Natural killer cell treated with Interleukin-12 subunit alpha and Interleukin-12 subunit beta and Interleukin-15 and Interleukin-18, amount 100 ng/mL, for 72 hours (primary cell): ENCODE measurements around the gene PPIB. TPM values are rescaled to one million over a fixed set of nuclear protein-coding genes. Genes with fewer than 3 reads are reported as not detected.
"Not testable (repeated sequence)": the region's sequence is repeated elsewhere in the genome, so short reads cannot be mapped to it uniquely, and the experiment has no call there.

ENCODE experiments used
- ATAC-seq, 2 donors: fragments of 150-1000 bp; cut with Tn5 transposase in 1 of 2; sonication (Bioruptor Pico), chemical (Tn5 transposase) in 1 of 2; 2 replicates each; pipeline ENCODE4 v1.10.0; 2021
- DNase-seq: peaks from one replicate; pipeline ENCODE4 v3.0.0; 2022; ENCODE audit warnings: low spot score
- H3K27ac Mint-ChIP-seq, 2 donors: 1 replicate in 1 of 2; 2 replicates in 1 of 2; pipeline ENCODE4 v1.8.0; 2022; ENCODE audit warnings: mixed read lengths in 2 of 2, mild to moderate bottlenecking in 1 of 2, moderate library complexity in 1 of 2
- H3K27me3 Mint-ChIP-seq, 2 donors: 1 replicate in 1 of 2; 2 replicates in 1 of 2; pipeline ENCODE4 v1.8.0; 2022; ENCODE audit warnings: mixed read lengths in 2 of 2
- H3K36me3 Mint-ChIP-seq: one replicate; pipeline ENCODE4 v1.8.0; 2022; ENCODE audit warnings: mixed read lengths
- H3K4me1 Mint-ChIP-seq, 2 donors: 1 replicate in 1 of 2; 2 replicates in 1 of 2; pipeline ENCODE4 v1.8.0; 2022; ENCODE audit warnings: low read depth in 2 of 2, mixed read lengths in 2 of 2, mild to moderate bottlenecking in 1 of 2
- H3K4me3 Mint-ChIP-seq: one replicate; pipeline ENCODE4 v1.8.0; 2022; ENCODE audit warnings: mixed read lengths
- H3K9me3 Mint-ChIP-seq: 2 replicates; pipeline ENCODE4 v1.8.0; 2022; ENCODE audit warnings: mixed read lengths
- total RNA-seq, 2 donors: library from RNA; stranded (reverse); gene quantifications; one replicate each; pipeline ENCODE4 v1.2.3, GENCODE V29; 2022

Gene PPIB
- total RNA-seq, 2 donors from 2014 or later, result 490 to 530 TPM

- H3K27me3 Mint-ChIP-seq, result no peaks in the 10 kb centered on the region
- H3K36me3 Mint-ChIP-seq, result peaks cover 16% of the 10 kb centered on the region
- DNase-seq (no peak), ATAC-seq (no peak)
- no peaks in the 10 kb centered on the region for H3K9me3 Mint-ChIP-seq
- peaks cover 7 to 9% of the 10 kb centered on the region in 2 donors for H3K4me1 Mint-ChIP-seq
- H3K4me3 Mint-ChIP-seq, result no peak overlapping the region
- no peak overlapping the region for H3K27ac Mint-ChIP-seq
Observed at GRCh38 chr15:64121614-64122013, 41.2 kb downstream of the PPIB start.

GRCh38 chr15:64120322-64120721 lies 42.5 kb downstream of the PPIB start:
- H3K4me1 Mint-ChIP-seq, H3K27me3 Mint-ChIP-seq, H3K4me3 Mint-ChIP-seq, H3K9me3 Mint-ChIP-seq, DNase-seq, ATAC-seq, H3K27ac Mint-ChIP-seq: not testable (repeated sequence)
- peaks cover 16% of the 10 kb centered on the region for H3K36me3 Mint-ChIP-seq

DNA sequence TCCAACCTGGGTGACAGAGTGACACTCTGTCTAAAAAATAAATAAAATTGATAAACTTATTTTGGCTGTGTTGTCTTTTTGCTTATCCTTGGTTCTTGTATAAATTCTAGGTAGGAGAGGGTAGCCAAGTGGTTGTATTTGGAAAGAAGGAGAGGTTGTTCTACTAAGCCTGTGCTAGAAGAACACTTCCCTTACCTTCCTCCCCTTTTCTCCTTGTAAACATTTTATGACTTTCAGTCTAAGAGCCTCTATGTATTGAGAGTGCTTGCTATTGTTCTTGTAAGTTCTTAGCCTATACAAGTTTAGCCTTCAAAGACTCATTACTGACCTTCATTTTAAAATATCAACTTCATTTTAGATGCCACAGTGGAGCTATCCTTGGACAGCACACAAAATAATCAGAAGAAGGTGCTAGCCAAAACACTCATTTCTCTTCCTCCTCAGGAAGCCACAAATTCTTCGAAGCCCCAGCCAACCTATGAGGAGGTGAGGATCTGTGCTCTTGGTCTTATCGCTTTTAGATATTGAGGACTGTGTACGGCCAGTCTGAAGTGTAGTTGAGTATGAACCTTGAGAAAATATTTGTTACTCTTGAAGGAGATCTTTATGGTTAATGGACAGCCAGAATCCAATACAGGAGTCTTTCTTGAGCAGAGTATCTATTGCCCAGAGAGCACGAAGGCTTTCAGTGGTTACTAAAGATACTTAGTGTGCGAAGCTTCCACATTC lies 44.9 kb downstream of the PPIB start:
- H3K36me3 Mint-ChIP-seq, result peaks cover 31% of the 10 kb centered on the region
- no peak overlapping the region for H3K27ac Mint-ChIP-seq
- H3K4me3 Mint-ChIP-seq, result no peak overlapping the region
- peak in 1 of 2 donors; percentile 33 for ATAC-seq
- no peak for DNase-seq
- H3K4me1 Mint-ChIP-seq, result peaks cover 9% of the 10 kb centered on the region in 2 donors
- no peaks in the 10 kb centered on the region for H3K27me3 Mint-ChIP-seq
- no peaks in the 10 kb centered on the region for H3K9me3 Mint-ChIP-seq

DNA sequence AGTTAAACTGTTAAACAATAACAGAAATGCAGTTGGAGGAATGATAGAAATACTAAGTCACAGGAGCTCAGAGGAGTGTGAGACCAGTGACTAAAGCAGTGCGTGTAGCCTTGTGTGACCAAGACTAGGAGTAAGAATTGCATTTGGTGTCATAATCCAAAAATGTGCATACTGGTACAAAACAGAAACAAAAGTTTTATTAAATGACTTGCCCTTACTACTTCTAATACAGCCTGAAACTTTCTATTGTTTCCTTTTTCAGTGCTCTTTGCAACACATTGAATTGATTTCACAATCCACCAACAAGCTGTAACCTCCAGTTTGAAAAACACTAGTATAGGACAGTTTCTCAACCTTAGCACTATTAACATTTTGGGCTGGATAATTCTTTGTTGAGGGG lies 49.9 kb downstream of the PPIB start:
- Mint-ChIP-seq H3K36me3 (peaks cover 23% of the 10 kb centered on the region), H3K4me1 (peaks cover 34 to 35% of the 10 kb centered on the region in 2 donors), H3K27ac (peak overlapping the region; percentile 2 to 62), H3K27me3 (no peaks in the 10 kb centered on the region), H3K9me3 (no peaks in the 10 kb centered on the region), H3K4me3 (no peak overlapping the region)
- DNase-seq (no peak), ATAC-seq (peak; percentile 73 to 79)

DNA sequence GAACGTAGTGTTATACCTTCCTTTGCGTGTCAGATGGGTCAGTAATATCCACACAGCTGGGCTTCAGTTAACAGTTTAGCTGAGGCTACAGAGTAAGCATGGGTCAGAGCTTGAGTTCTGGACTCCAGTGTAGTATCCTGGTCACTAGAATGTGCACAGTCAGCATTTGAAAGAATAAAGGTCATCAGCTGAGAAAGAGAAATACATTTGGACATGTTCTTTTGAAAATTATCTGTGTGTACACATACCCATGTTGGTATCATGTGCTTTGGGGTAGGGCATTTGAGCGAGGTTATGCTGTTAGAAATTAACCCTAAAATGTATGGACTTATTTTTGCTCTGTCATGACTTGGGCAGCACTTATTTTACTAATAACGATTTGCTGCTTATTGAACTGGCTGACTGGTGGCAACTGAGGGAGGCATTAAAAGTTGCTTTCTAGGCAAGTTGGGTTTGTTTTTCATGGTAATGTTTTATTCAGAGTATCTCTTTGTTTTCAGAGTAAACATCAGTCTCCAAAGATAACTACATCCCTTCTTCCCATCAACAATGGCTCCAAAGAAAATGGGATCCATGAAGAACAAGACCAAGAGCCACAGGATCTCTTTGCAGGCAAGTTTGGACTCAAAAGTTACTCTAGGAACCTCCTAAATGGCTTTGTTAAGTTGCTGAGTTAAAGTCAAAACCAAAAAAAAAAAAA lies 50.6 kb downstream of the PPIB start:
- Mint-ChIP-seq H3K27ac (peak overlapping the region; percentile 2 to 62), H3K36me3 (peaks cover 21% of the 10 kb centered on the region), H3K4me3 (no peak overlapping the region), H3K4me1 (peaks cover 31% of the 10 kb centered on the region in 2 donors), H3K27me3 (no peaks in the 10 kb centered on the region), H3K9me3 (no peaks in the 10 kb centered on the region)
- ATAC-seq (no peak), DNase-seq (no peak)

DNA sequence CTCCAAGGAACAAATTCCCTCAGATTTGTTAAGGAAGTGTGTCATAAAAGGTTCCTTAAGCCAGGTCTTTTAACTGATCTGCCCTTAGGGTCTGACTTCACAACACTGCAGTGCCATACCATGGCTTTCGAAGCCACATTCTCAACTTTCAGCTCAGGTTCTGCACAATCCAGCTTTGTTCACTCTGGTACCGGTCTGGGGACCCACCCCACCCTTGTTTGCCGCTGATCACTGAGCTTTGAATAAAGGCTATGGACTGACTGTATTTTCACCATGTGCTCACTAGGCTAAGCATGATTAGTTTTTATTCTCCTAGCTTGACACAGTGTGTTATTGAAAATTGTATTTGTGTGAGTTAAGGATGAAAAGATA lies 51.2 kb downstream of the PPIB start:
- H3K4me3 Mint-ChIP-seq, result no peak overlapping the region
- H3K27me3 Mint-ChIP-seq, result no peaks in the 10 kb centered on the region
- H3K36me3 Mint-ChIP-seq, result peaks cover 21% of the 10 kb centered on the region
- DNase-seq (no peak), ATAC-seq (no peak)
- peak overlapping the region; percentile 2 to 62 for H3K27ac Mint-ChIP-seq
- peaks cover 36% of the 10 kb centered on the region in 2 donors for H3K4me1 Mint-ChIP-seq
- H3K9me3 Mint-ChIP-seq, result no peaks in the 10 kb centered on the region

DNA sequence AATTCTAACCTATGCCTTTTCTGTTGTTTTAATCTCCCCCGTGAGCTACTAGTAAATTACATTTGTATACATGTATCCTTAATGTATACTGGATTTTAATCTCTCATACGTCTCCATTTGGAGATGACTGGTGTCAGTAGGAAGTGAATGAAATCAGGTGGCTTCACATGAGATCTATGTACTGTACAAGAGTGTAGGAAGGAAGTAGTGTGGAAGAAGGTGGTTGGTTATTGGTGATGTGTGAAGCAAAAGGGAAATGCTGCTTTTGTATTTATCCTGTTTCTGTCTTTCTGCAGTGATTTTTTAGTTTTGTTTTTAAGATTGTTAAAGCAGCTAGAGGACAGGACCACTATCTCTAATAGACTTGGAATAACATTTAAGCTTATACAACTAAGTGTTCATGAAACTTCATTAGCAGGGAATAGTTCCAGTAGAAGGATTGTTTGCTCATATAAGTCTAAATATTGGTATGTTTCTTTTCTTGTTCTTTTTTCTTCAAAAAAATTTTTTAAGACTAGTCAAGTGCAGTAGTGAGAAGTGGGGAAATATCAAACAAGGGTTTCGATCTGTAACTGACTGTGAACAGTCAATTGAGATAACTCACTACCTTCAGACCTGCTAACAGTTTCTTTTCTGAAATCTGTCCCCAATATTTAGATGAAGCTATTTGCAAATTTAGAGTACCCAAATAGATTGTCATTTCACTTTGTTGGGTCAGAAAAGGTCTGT lies 51.7 kb downstream of the PPIB start:
- Mint-ChIP-seq H3K36me3 (peaks cover 21% of the 10 kb centered on the region), H3K4me1 (peaks cover 41 to 42% of the 10 kb centered on the region in 2 donors), H3K9me3 (no peaks in the 10 kb centered on the region), H3K4me3 (peak overlapping the region; percentile 38), H3K27ac (peak overlapping the region; percentile 63 to 64), H3K27me3 (no peaks in the 10 kb centered on the region)
- peak in 1 of 2 donors; percentile 68 for ATAC-seq
- DNase-seq, result no peak

DNA sequence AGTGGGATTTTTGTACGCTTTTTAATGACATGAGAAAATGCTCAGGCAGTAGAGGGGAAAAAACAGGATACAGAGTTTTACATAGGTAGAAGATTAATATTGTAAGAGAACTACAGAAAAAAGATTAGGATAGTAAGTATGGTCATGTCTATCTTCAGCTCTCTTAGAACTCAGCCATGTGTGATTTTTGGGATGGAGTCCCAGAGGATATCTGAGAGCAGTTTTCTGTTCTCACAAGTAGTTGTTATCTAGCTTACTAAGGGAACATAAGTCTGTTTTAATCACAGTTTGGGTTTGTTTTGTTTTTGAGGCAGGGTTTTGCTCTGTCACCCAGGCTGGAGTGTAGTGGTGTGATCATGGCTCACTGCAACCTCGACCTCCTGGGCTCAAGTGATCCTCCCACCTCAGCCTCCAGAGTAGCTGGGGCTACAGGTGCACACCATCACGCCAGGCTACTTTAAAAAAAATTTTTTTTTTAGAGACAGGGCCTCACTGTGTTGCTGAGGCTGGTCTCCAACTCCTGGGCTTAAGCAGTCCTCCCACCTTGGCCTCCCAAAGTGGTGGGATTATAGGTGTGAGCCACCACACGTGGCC lies 52.6 kb downstream of the PPIB start:
- not testable (repeated sequence) for H3K4me3 Mint-ChIP-seq, DNase-seq, ATAC-seq, H3K27me3 Mint-ChIP-seq, H3K9me3 Mint-ChIP-seq
- peak overlapping the region; percentile 63 to 64 for H3K27ac Mint-ChIP-seq
- H3K4me1 Mint-ChIP-seq, result peaks cover 42 to 44% of the 10 kb centered on the region in 2 donors
- H3K36me3 Mint-ChIP-seq, result peaks cover 21% of the 10 kb centered on the region

GRCh38 chr15:64107337-64107736 lies 55.5 kb downstream of the PPIB start:
- Mint-ChIP-seq H3K9me3 (no peaks in the 10 kb centered on the region), H3K27me3 (no peaks in the 10 kb centered on the region), H3K4me3 (no peak overlapping the region), H3K36me3 (no peaks in the 10 kb centered on the region), H3K4me1 (peaks cover 38 to 41% of the 10 kb centered on the region in 2 donors), H3K27ac (no peak overlapping the region)
- ATAC-seq (no peak), DNase-seq (no peak)

Other genes with a start within 250 kb of the PPIB start
- gene DAPK2, start 116.5 kb downstream of the PPIB start, total RNA-seq, result 1 to 10 TPM in 1 of 2 donors, under 1 TPM in 1; 0.76 to 8.1 TPM
- gene CIAO2A, start 69.2 kb downstream of the PPIB start, total RNA-seq, result 10 to 100 TPM; 55.7 to 65.4 TPM
- gene SNX1, start 67.0 kb downstream of the PPIB start, total RNA-seq, result 100 to 1,000 TPM; 119 to 132 TPM
- under 1 TPM in 1 of 2 donors, not detected in 1; 0.07 TPM for gene SNX22, start 11.3 kb downstream of the PPIB start, total RNA-seq
- gene CSNK1G1, start 193.2 kb upstream of the PPIB start, total RNA-seq, result 10 to 100 TPM; 35.4 to 47.5 TPM
- gene PCLAF, start 218.4 kb upstream of the PPIB start, total RNA-seq, result 10 to 100 TPM; 47.7 to 90.0 TPM
- gene TRIP4, start 224.8 kb upstream of the PPIB start, total RNA-seq, result 10 to 100 TPM; 36.6 to 42.9 TPM